ENCODE data around the gene FN3KRP. TPM values are rescaled to one million over a fixed set of nuclear protein-coding genes. Genes with fewer than 3 reads are reported as not detected.
A peak's percentile ranks its signal among the peaks of the same experiment; 100 is the strongest.

Gene FN3KRP
- total and polyA plus RNA-seq, 2 of the 13 experiments (the other 11 are each of a cell fraction or from before 2014, with no cell fraction given): 22.4 to 28.2 TPM

DNA sequence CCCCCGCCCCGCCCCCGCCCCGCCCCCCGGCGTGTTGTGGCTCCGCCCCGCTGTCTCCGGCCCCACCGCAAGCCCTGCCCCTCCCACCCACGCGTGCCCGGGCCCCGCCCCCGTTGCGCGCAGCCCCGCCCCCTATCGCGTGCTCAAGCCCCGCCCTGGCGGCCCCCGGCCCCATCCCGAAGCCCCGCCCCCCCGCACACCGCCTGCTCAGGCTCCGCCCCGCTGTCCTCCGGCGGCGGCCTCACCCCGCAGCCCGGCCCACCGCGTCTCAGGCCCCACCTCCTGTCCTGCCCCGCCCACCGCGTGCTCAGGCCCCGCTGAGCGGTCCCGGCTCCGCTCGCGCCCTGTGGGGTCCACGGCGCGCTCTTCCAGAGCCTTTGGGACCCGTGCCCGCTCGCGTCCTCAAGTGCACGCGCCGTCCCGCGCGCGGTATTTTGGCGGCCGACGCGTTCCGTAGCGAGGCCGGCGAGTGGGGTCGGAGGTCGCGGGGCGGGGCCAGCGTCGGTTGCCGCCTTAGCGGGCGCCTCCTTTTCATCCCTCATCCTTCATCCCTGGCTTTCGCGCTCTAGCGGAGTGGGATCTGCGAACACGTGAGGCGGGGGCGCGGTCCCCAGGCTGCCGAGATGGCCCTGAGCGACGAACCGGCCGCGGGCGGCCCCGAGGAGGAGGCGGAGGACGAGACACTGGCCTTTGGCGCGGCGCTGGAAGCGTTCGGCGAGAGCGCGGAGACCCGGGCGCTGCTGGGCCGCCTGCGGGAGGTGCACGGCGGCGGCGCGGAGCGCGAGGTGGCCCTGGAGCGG, 35.3 kb downstream of the FN3KRP start, which contains the start of gene TBCD (continued):
- TF ChIP-seq, protein P1, sequence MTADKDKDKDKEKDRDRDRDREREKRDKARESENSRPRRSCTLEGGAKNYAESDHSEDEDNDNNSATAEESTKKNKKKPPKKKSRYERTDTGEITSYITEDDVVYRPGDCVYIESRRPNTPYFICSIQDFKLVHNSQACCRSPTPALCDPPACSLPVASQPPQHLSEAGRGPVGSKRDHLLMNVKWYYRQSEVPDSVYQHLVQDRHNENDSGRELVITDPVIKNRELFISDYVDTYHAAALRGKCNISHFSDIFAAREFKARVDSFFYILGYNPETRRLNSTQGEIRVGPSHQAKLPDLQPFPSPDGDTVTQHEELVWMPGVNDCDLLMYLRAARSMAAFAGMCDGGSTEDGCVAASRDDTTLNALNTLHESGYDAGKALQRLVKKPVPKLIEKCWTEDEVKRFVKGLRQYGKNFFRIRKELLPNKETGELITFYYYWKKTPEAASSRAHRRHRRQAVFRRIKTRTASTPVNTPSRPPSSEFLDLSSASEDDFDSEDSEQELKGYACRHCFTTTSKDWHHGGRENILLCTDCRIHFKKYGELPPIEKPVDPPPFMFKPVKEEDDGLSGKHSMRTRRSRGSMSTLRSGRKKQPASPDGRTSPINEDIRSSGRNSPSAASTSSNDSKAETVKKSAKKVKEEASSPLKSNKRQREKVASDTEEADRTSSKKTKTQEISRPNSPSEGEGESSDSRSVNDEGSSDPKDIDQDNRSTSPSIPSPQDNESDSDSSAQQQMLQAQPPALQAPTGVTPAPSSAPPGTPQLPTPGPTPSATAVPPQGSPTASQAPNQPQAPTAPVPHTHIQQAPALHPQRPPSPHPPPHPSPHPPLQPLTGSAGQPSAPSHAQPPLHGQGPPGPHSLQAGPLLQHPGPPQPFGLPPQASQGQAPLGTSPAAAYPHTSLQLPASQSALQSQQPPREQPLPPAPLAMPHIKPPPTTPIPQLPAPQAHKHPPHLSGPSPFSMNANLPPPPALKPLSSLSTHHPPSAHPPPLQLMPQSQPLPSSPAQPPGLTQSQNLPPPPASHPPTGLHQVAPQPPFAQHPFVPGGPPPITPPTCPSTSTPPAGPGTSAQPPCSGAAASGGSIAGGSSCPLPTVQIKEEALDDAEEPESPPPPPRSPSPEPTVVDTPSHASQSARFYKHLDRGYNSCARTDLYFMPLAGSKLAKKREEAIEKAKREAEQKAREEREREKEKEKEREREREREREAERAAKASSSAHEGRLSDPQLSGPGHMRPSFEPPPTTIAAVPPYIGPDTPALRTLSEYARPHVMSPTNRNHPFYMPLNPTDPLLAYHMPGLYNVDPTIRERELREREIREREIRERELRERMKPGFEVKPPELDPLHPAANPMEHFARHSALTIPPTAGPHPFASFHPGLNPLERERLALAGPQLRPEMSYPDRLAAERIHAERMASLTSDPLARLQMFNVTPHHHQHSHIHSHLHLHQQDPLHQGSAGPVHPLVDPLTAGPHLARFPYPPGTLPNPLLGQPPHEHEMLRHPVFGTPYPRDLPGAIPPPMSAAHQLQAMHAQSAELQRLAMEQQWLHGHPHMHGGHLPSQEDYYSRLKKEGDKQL (CRISPR knock-in tag; IDR thresholded peaks at IDR 0.05; ENCODE audit: low read depth): no peak
- TF ChIP-seq JARID2 (CRISPR knock-in tag; IDR thresholded peaks at IDR 0.05; ENCODE audit: insufficient replicate concordance) (no peak), ZNF782 (CRISPR knock-in tag; IDR thresholded peaks at IDR 0.05; ENCODE audit: borderline replicate concordance) (peak; percentile 29), ZSCAN12 (CRISPR knock-in tag; IDR thresholded peaks at IDR 0.05) (peak; percentile 89; the same call in 1 of the 2 replicates), ZNF749 (CRISPR knock-in tag; IDR thresholded peaks at IDR 0.05; ENCODE audit: borderline replicate concordance) (peak; percentile 32; the same call in 1 of the 2 replicates), MTA1 (CRISPR knock-in tag; IDR thresholded peaks at IDR 0.05; ENCODE audit: borderline replicate concordance) (peak; percentile 89; the same call in 1 of the 2 replicates)
- TF ChIP-seq, protein P2, sequence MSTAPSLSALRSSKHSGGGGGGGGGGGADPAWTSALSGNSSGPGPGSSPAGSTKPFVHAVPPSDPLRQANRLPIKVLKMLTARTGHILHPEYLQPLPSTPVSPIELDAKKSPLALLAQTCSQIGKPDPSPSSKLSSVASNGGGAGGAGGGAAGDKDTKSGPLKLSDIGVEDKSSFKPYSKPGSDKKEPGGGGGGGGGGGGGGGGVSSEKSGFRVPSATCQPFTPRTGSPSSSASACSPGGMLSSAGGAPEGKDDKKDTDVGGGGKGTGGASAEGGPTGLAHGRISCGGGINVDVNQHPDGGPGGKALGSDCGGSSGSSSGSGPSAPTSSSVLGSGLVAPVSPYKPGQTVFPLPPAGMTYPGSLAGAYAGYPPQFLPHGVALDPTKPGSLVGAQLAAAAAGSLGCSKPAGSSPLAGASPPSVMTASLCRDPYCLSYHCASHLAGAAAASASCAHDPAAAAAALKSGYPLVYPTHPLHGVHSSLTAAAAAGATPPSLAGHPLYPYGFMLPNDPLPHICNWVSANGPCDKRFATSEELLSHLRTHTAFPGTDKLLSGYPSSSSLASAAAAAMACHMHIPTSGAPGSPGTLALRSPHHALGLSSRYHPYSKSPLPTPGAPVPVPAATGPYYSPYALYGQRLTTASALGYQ (CRISPR knock-in tag; IDR thresholded peaks at IDR 0.05): peak; percentile 84
- TF ChIP-seq, protein P3, sequence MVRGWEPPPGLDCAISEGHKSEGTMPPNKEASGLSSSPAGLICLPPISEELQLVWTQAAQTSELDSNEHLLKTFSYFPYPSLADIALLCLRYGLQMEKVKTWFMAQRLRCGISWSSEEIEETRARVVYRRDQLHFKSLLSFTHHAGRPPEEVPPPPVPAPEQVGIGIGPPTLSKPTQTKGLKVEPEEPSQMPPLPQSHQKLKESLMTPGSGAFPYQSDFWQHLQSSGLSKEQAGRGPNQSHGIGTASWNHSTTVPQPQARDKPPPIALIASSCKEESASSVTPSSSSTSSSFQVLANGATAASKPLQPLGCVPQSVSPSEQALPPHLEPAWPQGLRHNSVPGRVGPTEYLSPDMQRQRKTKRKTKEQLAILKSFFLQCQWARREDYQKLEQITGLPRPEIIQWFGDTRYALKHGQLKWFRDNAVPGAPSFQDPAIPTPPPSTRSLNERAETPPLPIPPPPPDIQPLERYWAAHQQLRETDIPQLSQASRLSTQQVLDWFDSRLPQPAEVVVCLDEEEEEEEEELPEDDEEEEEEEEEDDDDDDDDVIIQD (CRISPR knock-in tag; IDR thresholded peaks at IDR 0.05; ENCODE audit: low read depth): 0 out of 2 replicates have a peak, but pooled peaks have one; percentile 52
- TF ChIP-seq, protein P4, sequence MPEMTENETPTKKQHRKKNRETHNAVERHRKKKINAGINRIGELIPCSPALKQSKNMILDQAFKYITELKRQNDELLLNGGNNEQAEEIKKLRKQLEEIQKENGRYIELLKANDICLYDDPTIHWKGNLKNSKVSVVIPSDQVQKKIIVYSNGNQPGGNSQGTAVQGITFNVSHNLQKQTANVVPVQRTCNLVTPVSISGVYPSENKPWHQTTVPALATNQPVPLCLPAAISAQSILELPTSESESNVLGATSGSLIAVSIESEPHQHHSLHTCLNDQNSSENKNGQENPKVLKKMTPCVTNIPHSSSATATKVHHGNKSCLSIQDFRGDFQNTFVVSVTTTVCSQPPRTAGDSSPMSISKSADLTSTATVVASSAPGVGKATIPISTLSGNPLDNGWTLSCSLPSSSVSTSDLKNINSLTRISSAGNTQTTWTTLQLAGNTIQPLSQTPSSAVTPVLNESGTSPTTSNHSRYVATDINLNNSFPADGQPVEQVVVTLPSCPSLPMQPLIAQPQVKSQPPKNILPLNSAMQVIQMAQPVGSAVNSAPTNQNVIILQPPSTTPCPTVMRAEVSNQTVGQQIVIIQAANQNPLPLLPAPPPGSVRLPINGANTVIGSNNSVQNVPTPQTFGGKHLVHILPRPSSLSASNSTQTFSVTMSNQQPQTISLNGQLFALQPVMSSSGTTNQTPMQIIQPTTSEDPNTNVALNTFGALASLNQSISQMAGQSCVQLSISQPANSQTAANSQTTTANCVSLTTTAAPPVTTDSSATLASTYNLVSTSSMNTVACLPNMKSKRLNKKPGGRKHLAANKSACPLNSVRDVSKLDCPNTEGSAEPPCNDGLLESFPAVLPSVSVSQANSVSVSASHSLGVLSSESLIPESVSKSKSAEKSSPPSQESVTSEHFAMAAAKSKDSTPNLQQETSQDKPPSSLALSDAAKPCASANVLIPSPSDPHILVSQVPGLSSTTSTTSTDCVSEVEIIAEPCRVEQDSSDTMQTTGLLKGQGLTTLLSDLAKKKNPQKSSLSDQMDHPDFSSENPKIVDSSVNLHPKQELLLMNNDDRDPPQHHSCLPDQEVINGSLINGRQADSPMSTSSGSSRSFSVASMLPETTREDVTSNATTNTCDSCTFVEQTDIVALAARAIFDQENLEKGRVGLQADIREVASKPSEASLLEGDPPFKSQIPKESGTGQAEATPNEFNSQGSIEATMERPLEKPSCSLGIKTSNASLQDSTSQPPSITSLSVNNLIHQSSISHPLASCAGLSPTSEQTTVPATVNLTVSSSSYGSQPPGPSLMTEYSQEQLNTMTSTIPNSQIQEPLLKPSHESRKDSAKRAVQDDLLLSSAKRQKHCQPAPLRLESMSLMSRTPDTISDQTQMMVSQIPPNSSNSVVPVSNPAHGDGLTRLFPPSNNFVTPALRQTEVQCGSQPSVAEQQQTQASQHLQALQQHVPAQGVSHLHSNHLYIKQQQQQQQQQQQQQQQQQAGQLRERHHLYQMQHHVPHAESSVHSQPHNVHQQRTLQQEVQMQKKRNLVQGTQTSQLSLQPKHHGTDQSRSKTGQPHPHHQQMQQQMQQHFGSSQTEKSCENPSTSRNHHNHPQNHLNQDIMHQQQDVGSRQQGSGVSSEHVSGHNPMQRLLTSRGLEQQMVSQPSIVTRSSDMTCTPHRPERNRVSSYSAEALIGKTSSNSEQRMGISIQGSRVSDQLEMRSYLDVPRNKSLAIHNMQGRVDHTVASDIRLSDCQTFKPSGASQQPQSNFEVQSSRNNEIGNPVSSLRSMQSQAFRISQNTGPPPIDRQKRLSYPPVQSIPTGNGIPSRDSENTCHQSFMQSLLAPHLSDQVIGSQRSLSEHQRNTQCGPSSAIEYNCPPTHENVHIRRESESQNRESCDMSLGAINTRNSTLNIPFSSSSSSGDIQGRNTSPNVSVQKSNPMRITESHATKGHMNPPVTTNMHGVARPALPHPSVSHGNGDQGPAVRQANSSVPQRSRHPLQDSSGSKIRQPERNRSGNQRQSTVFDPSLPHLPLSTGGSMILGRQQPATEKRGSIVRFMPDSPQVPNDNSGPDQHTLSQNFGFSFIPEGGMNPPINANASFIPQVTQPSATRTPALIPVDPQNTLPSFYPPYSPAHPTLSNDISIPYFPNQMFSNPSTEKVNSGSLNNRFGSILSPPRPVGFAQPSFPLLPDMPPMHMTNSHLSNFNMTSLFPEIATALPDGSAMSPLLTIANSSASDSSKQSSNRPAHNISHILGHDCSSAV (CRISPR knock-in tag; IDR thresholded peaks at IDR 0.05; ENCODE audit: borderline replicate concordance): peak; percentile 74; the same call in 1 of the 2 replicates
